GM21619 (cell line): ENCODE measurements around the gene B4GAT1.
"Not testable (repeated sequence)": the region's sequence is repeated elsewhere in the genome, so short reads cannot be mapped to it uniquely, and the experiment has no call there.

ENCODE experiments used
- ATAC-seq: cut with Tn5 transposase; IDR thresholded peaks from one replicate; pipeline ENCODE4 v1.9.1; 2021; ENCODE audit not compliant: unreplicated experiment

The B4GAT1 gene

DNA sequence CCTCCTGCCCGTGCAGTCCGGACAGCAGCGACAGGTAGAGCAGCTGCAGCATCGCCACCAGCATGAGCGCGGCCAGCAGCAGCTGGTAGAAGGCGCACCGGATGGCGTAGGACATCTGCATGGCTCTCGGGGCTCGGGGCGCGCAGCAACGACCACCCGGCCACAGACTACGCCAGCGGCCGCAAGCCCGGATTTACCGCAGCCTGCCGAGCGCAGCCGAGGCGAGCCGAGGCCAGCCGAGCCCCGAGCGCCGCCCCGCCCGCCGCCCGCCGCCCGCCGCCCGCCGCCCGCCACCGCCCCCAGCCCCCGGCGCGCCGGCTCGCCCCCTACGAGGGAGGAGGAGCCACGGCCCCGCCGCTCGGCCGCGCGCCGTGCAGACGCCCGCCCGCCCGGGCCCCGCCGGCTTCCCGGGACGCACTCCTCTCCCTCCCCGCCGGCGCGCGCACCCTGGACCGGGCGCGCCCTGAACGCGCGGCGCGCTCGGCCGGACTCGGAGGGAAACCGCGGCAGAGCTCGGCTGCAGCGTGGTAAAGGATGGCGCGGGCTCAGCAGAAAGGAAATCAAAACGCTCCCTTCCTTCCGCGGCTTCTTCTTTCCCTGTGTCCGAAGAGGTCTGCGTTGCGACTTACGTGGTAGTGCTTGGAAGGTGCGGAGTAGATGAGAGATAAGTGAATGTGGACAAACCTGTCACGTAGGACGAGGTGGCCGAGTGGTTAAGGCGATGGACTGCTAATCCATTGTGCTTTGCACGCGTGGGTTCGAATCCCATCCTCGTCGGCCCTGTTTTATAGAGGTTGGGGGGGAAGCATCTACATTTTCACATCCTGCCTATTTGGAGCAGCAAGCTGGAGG is at the start of gene B4GAT1:
Gene B4GAT1 (minus strand): TSS at position 205 of the 852 bp plus-strand sequence. CDS start 84 bp downstream, at position 121.
- peak; percentile 33 for ATAC-seq

DNA sequence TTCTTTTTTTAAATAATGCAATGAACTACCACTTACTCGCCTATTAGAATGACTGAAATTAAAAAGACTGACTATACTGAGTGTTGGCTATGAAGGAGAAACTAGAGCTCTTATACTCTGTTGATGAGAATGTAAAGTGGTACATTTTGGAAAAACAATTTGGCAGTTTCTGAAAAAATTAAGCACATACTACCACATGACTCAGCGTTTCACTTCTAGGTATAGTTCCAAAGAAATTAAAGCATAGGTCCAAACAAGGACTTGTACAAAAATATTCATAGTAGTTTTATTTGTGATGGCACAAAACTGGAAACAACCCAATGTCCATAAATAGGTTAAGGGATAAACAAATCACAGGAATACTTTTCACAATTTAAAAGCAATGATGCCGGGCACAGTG is 46.5 kb upstream of the B4GAT1 start:
- no peak for ATAC-seq

DNA sequence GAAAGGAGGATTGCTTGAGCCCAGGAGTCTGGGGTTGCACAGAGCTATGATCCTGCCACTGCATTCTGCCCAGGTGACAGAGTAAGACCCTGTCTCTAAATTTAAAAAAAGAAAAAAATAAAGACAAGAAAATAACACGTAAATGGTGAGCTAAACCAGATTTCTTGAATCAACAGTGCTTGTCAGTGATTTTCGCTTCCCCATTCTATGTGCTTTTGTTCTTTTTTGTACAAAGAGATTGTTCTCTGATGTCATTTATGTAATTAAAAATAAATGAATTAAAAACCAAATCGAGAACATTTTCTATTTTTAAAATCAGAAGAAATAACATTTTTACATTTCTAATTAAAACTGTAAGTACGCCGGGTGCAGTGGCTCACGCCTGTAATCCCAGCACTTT is 43.9 kb upstream of the B4GAT1 start:
- no peak for ATAC-seq

DNA sequence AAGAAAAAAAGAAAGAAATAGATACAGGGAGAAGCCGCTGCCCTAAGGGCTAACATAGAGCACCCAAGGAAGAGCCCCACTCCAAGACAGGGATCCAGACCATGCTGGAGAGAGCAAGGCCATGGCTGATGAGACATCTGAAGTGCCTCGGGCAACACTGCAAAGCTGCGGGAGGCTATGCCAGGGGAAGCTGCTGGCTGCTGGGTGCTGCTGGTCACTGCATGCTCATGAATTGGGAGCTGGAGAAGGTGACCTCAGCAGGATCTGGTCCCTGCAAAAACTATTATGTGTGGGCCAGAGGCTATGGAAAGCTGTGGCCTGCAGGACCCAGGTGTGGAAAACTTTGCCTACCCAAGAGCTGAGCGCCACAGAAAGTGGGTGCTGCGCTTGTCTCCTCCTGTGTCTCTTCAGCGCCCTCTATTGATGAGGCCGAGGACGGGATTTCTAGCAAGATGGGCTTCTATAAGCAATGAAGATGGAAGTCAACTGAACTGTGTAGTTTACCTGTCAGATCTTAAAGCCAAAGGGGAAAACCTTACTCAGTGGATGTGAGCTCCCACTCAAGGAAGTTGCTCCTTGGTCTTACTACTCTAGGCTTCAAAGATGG is 41.5 kb upstream of the B4GAT1 start:
- no peak for ATAC-seq

DNA sequence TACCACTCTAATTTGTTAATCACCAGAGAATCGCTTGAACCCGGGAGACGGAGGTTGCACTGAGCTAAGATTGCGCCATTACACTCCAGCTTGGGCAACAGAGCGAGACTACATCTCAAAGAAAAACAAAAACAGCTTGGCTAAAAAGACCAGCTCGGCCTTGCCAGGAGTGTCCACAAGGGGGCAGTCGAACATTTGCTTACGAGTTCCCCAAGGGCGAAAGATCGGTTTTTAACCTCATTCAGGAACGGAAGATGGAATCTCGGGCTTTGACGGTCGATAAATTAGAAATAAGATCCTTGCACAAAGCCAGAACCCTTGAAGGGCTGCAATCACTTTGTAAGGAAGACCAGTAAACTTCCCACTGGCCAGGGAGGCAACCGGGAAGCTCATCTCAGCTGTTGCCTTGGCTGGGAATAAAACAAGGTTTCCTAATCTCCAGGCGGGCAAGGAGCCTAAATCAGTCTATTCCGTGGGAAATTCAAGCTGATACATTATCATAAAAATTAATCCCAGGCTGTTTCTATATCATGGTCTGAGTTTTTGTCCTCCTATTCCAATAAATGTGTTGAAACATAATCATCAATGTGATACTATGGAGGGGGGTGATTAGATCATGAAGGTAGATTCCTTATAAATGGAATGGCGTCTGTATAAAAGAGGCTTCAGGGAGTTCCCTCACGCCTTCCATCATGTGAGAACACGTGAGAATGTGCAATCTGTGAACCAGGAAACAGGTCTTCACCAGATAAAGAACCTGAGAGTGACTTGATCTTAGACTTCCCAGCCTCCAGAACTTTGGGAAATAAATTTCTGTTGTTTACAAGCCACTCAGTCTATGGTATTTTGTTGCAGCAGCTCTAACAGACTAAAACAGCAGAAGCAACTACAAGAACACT is 39.0 kb upstream of the B4GAT1 start:
- ATAC-seq = no peak

DNA sequence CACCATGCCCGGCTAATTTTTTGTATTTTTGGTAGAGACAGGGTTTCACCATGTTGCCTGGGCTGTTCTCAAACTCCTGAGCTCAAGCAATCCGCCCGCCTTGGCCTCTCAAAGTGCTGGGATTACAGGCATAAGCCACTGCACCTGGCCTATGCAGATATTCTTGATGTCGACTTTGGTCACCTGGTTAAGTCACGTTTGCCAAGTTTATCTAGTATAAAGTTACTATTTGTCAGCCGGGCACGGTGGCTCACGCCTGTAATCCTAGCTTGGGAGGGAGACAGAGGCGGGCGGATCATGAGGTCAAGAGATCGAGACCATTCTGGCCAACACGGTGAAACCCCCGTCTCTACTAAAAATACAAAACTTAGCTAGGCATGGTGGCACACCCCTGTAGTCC is 36.9 kb upstream of the B4GAT1 start:
- not testable (repeated sequence) for ATAC-seq

DNA sequence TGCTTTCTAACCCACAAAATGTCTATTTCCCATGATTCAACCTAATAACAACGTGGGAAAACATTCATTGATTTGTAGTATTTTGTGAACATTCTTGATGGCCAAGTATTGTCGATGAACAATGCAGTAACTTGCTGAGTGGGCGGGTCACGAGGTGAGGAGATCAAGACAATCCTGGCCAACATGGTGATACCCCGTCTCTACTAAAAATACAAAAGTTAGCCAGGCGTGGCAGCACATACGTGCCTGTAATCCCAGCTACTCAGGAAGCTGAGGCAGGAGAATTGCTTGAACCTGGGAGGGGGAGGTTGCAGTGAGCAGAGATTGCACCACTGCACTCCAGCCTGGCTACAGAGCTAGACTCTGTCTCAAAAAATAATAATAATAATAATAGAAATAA is 32.8 kb upstream of the B4GAT1 start:
- not testable (repeated sequence) for ATAC-seq

DNA sequence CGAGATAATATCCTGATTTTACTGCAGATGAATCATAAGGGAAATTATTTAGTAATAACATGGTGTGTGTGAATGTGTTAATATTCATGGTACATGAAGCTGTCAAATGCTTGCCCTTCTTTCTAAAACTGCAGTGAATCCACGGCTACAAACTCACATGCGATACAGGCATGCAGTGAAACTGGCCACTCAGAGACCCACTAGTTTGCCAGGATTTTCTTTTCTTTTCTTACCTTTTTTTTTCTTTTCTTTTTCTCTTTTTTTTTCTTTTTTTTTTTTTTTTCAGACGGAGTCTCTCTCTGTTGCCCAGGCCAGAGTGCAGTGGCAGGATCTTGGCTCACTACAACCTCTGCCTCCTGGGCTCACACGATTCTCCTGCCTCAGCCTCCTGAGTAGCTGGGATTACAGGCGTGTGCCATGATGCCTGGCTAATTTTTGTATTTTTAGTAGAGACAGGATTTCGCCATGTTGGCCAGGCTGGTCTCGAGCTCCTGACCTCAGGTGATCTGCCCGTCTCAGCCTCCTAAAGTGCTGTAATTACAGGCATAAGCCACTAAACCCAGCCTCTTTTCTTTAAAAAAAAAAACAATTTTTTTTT is 26.4 kb upstream of the B4GAT1 start:
- not testable (repeated sequence) for ATAC-seq

DNA sequence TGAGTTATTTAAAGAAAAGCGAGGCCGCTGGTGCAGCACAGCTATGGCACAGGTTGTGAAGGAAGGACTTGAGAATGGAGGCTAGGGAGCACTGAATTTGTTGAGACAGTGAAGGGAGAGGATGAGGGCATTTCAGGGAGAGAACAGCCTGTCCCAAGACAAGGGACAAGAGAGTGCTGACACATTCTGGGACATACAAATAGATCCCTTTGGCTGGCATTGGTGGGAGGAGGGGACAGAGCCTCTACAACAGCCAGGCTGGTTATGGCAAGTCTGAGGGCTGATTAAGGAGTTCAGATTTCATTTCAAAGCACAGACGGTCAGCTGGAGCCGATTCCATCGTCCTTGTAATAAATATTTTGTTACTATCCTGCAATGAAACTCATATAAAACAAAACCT is 25.8 kb upstream of the B4GAT1 start:
- no peak for ATAC-seq

DNA sequence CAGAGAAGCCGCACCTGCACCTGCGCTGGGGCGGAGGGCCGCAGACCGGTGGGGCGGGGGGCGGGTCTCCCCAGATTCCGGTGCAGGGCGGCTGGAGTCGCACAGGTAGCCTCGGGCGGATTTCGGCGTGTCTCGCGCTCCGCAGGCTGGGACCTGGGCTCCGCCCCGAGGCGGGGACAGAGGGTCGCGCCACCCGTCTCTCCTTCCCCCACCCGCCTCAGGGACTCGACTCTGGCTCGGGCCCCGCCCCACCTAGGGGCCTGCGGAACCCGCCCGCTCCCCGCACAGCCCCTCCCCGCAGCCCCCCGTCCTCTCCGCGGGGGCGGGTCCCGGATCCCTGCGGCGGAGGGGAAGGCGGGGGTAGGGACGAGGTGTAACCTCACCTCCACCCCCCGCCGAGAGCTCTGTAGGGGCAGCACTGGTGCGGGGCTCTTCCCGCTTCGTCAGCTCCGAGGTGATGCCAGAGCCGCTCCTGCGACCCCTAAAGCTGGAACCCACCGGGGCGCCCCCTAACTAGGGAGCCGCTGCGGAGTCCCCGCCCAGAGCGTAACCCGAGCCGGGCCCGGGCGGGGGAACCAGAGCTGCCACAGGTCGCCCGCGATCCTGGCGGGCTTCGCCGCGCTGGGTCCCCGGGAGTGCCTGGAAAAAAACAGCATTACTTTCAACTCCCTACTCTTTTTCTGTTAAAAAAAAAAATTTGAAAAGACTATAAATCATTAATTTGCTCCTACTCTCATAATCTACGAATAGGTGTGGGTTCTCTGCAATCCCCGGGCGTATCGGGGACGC is 24.4 kb upstream of the B4GAT1 start, which contains the start of gene SLC29A2:
Gene SLC29A2 (minus strand): TSS at position 134 of the 789 bp plus-strand sequence. CDS start 169 bp downstream, outside the sequence.
- peak; percentile 73 for ATAC-seq

DNA sequence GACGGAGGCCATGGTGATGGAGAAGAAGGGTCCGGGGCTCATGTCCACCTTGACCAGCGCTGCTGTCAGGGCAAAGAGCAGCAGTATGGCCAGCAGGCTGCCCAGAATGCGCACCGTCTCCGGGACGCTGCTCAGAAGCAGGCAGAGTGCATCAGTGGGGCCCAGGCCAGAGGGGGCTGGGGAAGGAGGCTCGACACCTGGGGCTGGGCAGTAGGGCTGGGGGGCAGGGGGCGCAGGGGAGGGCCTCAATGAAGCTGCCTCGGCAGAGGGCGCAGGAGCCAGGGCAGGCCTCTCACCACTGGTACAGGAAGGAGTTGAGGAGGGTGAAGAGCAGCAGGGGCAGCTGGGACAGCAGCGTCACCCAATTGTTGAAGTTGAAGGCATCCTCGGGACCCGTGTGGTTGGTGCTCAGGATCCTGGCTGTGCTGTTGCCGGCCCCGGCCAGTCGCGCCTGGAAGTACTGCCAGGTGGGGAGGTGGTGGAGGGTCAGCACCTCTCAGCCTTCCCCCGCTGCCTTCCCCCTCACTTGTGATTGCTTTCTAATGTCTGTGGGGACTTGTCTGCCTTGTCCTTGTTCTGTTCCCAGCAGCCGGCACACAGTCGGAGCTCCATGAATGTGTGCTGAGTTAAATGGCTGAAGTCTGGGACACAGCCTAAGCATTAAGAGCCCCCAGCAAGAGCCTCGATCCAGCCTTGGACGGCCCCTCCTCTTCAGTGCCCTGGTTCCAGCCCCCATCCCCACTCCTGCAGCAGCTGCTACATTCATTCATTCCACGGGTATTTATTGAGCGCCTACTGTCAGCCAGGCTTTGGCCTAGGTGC is 21.9 kb upstream of the B4GAT1 start:
- no peak for ATAC-seq

DNA sequence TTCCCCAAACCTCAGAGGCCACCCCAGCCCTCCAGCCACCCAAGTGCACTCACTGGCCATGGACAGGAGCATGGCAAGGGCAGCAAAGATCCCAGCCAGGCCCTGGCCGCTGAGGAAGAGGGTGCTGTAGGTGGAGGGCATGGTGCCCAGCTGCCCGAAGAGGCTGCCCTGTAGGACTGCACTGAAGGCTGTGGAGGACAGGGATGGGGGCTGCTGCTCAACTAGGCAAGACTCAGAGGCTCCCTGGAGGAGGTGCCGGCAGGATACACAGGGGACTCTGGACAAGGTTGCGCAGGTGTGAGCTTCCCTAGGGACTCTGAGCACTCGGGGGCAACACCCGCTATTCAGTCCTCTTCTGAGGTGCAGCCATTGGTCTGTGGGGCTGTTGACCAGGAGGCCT is 21.1 kb upstream of the B4GAT1 start:
- no peak for ATAC-seq

DNA sequence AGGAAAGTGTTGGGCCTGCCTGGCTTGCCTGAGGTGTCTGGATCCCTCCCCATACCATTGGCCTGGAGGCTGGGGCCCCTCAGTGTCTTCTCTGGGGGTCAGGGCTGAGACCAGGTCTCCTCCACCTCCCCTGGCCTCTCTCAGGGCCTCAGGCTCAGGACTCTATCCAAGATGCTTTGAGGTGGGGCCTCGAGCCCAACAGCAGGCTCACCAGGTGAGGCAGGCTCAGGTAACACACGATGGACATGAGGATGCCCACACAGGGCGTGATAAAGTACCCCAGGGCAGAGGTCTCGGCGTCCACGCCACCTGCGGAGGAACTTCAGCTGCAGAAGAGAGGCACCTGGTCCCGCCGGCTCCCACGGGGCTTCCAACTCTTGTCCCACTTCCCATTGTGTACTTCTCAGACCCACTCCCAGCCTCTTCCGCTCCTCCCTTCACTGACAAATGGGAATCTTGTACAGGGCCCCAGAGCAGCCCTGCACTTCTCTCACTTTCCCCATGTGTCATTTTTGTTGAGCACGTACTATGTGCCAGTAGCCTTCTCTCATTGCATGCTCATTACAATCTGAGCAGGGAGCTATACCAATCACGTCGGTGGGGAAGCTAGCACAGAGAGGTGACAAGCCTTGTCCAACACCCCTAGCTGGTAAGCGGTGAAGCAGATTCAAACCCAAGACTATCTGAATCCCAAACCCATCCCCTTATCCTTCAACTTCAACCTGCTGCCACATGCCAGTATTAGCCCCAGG is 20.3 kb upstream of the B4GAT1 start:
- no peak for ATAC-seq

DNA sequence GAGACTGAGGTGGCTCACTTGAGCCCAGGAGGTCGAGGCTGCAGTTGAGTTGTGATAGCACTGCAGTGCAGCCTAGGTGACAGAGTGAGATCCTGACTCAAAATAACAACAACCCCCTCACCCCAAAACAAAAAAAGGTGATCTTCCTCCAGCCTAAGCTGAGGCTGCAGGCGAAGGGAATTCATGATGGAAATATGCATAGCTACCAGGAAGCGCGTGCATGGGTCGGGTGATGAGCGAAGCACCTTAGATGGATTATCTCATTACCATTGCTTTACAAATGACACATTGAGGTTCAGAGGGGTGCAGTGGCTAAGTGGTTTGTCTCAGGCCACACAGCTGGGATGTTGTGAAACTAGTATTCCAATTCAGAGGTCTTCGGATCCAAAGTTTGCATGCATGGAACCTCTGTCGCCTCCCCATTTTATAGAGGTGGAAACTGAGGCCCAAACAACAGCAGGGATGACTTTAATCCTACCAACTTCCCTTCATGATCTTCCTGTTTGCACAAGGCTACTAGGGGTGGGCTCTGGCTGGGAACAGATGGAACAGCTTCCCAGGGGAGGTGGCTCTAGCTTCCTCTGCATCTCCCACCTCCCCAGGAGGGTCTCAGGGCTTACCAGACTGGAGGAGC is 19.5 kb upstream of the B4GAT1 start:
- ATAC-seq = no peak

DNA sequence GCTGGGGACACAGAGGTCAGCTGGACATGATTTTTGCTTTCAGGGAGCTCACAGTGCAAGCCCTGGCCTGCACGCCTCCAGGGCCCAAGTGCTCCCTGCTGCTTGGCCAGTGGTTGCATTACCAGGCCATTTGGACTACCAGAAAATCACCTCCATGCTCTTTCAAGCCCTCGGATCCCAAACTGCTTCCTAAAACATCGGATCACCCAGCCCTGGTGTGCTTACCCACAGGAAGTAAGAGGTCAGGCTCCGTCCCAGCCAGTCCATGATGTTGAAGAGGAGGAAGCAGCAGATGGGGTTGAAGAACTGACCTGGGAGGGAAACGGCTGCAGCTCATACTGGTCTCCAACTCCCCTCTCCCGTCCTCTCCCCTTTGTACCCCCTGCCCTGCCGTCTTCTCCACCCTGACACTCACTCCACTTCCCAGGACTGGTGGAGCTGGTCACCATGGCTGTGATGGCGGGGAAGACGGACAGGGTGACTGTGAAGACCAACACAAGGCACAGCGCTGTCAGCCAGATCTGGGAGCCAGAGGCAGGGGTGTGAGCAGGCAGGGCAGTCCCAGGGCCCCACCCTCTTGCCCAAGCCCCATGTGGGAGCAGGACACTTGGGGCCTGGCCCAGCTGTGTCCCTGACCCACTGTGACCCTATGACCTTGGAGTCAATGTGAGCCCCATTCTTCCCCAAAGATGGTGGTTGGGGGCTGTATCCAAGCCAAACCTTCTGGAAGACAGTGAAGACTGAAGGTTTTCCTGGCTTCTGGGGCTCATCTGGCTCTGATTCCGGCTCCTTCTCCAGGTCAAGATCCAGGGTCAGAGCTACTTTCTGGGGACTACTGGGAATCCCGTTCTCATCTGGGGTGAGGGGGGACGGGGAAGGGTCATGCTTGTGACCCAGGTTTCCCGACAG is 18.5 kb upstream of the B4GAT1 start:
- ATAC-seq = no peak

DNA sequence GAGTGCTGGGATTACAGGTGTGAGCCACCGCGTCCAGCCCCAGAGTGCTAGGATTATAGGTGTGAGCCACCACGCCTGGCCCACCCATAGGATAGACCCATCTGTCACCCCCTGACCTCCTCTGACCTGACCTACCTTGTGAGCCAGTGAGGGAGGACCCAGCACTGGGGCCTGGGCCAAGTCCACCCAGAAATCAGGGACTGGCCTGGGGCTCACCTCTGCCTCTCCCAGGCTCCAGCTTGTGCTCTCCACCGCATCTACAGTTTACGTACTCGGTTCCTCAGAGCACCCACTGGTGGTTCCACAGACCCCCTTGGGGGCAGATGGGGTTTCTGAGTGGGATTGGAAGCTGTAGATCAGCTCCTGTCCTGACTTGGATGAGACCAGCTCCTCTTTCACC is 17.7 kb upstream of the B4GAT1 start:
- no peak for ATAC-seq
